ENCODE results near the gene CCDC82. TPM values are rescaled to one million over a fixed set of nuclear protein-coding genes. Genes with fewer than 3 reads are reported as not detected.

The CCDC82 gene
- total RNA-seq, 2 donors from 2014 or later: 8.5 to 20.3 TPM

- Histone ChIP-seq H3K27ac (peak overlapping the region; percentile 59 to 76), H3K4me1 (replicated peaks) (peaks cover 5% of the 10 kb centered on the region), H3K9me3 (no peaks in the 10 kb centered on the region), H3K4me3 (no peak overlapping the region), H3K27me3 (replicated peaks; ENCODE audit: insufficient read depth) (no peaks in the 10 kb centered on the region), H3K36me3 (no peaks in the 10 kb centered on the region)
- no peak for DNase-seq (ENCODE audit: low spot score)
- intact Hi-C loops (cut with DNase I): no loop called here
- no peak for TF ChIP-seq POLR2A (IDR thresholded peaks at IDR 0.05)
- TF ChIP-seq, protein P1, sequence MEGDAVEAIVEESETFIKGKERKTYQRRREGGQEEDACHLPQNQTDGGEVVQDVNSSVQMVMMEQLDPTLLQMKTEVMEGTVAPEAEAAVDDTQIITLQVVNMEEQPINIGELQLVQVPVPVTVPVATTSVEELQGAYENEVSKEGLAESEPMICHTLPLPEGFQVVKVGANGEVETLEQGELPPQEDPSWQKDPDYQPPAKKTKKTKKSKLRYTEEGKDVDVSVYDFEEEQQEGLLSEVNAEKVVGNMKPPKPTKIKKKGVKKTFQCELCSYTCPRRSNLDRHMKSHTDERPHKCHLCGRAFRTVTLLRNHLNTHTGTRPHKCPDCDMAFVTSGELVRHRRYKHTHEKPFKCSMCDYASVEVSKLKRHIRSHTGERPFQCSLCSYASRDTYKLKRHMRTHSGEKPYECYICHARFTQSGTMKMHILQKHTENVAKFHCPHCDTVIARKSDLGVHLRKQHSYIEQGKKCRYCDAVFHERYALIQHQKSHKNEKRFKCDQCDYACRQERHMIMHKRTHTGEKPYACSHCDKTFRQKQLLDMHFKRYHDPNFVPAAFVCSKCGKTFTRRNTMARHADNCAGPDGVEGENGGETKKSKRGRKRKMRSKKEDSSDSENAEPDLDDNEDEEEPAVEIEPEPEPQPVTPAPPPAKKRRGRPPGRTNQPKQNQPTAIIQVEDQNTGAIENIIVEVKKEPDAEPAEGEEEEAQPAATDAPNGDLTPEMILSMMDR (IDR thresholded peaks at IDR 0.05): no peak
- no peak for TF ChIP-seq POLR2AphosphoS5 (IDR thresholded peaks at IDR 0.05)
- WGBS: 73% methylated on average over 1 of the region's 1 CpG
Observed at GRCh38 chr11:96306071-96306470, 83.6 kb downstream of the CCDC82 start.

- no peak overlapping the region for H3K27ac ChIP-seq
- 82% methylated on average over 3 of the region's 3 CpGs for WGBS
- TF ChIP-seq, protein P1 (IDR thresholded peaks at IDR 0.05): no peak
- TF ChIP-seq POLR2A (IDR thresholded peaks at IDR 0.05) (no peak), POLR2AphosphoS5 (IDR thresholded peaks at IDR 0.05) (no peak)
- H3K4me3 ChIP-seq: no peak overlapping the region
- intact Hi-C loops (cut with DNase I): no loop called here
- H3K4me1 ChIP-seq (replicated peaks): peaks cover 5% of the 10 kb centered on the region
- H3K9me3 ChIP-seq: no peaks in the 10 kb centered on the region
- no peak for DNase-seq (ENCODE audit: low spot score)
- H3K27me3 ChIP-seq (replicated peaks; ENCODE audit: insufficient read depth): no peaks in the 10 kb centered on the region
- H3K36me3 ChIP-seq: no peaks in the 10 kb centered on the region
Observed at GRCh38 chr11:96303980-96304379, 85.7 kb downstream of the CCDC82 start.

DNA sequence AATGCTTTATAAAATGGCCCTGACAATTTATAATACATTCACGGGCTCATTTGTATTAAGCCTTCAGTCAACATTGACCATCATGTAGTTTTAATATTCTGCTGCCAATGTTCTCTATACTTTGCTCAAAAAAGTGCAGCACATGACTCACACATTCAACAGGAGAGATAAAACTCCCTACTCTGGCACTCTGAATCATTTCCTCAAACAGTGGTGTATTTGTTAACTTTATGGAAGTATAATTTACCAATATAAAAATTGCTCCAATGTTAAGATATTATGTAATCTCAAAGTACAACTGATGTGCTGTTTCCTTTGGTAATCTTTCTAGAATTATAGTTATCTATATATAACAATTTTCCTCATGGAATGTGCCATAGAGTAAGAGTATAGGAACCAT lies 86.6 kb downstream of the CCDC82 start:
- DNase-seq (ENCODE audit: low spot score): no peak
- H3K9me3 ChIP-seq: no peaks in the 10 kb centered on the region
- H3K36me3 ChIP-seq: no peaks in the 10 kb centered on the region
- no peak overlapping the region for H3K27ac ChIP-seq
- H3K4me3 ChIP-seq: no peak overlapping the region
- intact Hi-C loops (cut with DNase I): no loop called here
- peaks cover 5% of the 10 kb centered on the region for H3K4me1 ChIP-seq (replicated peaks)
- WGBS: 30% methylated on average over 1 of the region's 1 CpG
- peak; percentile 28 for TF ChIP-seq POLR2AphosphoS5 (IDR thresholded peaks at IDR 0.05)
- no peak for TF ChIP-seq POLR2A (IDR thresholded peaks at IDR 0.05)
- H3K27me3 ChIP-seq (replicated peaks; ENCODE audit: insufficient read depth): no peaks in the 10 kb centered on the region

MicroRNA genes within 50 kb of the gene (microRNA counts, 767-probe panel; counts per million panel counts)
- 268 to 431 counts per million in 2 donors for microRNA hsa-miR-1260b

Small RNA genes lying within 50 kb of the gene (microRNA-seq; reads per million reads assigned to microRNA genes)
- 0.50 reads per million for gene MIR1260B

Small RNA genes lying within 50 kb of the gene (small RNA-seq; reads per million reads assigned to genes)
- 0 reads per million in 2 donors for gene MIR1260B

Other genes starting within 250 kb of the CCDC82 start
- gene MAML2, start 46.7 kb downstream of the CCDC82 start, total RNA-seq: 10 to 100 TPM; 28.9 to 30.4 TPM
- gene JRKL, start 101 bp upstream of the CCDC82 start, total RNA-seq: 1 to 10 TPM; 5.9 to 9.8 TPM

Data from prostate gland (tissue), 2 donors.